K562 (cell line): ENCODE data around the gene RXRA. TPM values are rescaled to one million over a fixed set of nuclear protein-coding genes. Genes with fewer than 3 reads are reported as not detected.

Experiments
- NUFIP1 ChIP-seq: fragments of 450-650 bp; IDR thresholded peaks from 2 replicates; pipeline ENCODE4 v1.6.1; 2018; ENCODE audit not compliant: partially characterized antibody
- PPARD ChIP-seq: fragments of 250-450 bp; sonication (Bioruptor Pico); IDR thresholded peaks from 2 replicates; pipeline ENCODE4 v1.8.0; 2022; ENCODE audit warnings: inconsistent platforms, mild to moderate bottlenecking, moderate library complexity
- RBBP5 ChIP-seq: fragments of 200-600 bp; sonication (generic); IDR thresholded peaks from 2 replicates; pipeline ENCODE4 v1.6.1; 2012; ENCODE audit warnings: borderline replicate concordance, mild to moderate bottlenecking, low read length, control low read depth, inconsistent platforms; ENCODE audit not compliant: insufficient read depth, poor library complexity, severe bottlenecking
- XRCC5 ChIP-seq: fragments of 200-400 bp; formaldehyde crosslinking; IDR thresholded peaks from 2 replicates; pipeline ENCODE4 v1.6.1; 2017; ENCODE audit warnings: low read depth, mild to moderate bottlenecking, low read length
- polyA plus RNA-seq, 8 experiments: library from polyadenylated mRNA; depleted of rRNA in 4 of 8; stranded (reverse) in 5 of 8; unstranded in 3 of 8; fragments of >200 nt; fragmentation: Nextera tagmentation in 2 of 8; fragmentation: Illumina TruSeq in 1 of 8; extraction: Ambion mirVana in 2 of 8; extraction: Trizol in 1 of 8; gene quantifications; 2 replicates each; pipeline versions ENCODE4 v1.2.1 to v1.2.3, GENCODE V29; 2011 to 2014; ENCODE audit warnings: inconsistent platforms in 1 of 8, missing spikeins in 1 of 8
- total RNA-seq, 7 experiments: library from RNA; depleted of rRNA in 6 of 7; stranded (reverse); fragments of >200 nt in 6 of 7; fragmentation: Illumina TruSeq in 2 of 7; extraction: Trizol in 2 of 7; gene quantifications; 2 replicates each; pipeline versions ENCODE4 v1.2.1 to v1.2.3, GENCODE V29; 2011 to 2021; ENCODE audit warnings: low replicate concordance in 1 of 7
- TF ChIP-seq, protein P1 (sequence below), 2 experiments: fragments of 450-650 bp in 1 of 2; sonication (generic) in 1 of 2; formaldehyde crosslinking in 1 of 2; IDR thresholded peaks; 2 replicates each; pipeline versions ENCODE4 v1.7.1 to v1.9.0; 2016 to 2022; ENCODE audit warnings: inconsistent platforms in 1 of 2, mild to moderate bottlenecking in 1 of 2, missing genetic modification reagents in 1 of 2
- TF ChIP-seq, protein P2 (sequence below): sonication (generic); formaldehyde crosslinking; IDR thresholded peaks from 2 replicates; pipeline ENCODE4 v1.8.1; 2023; ENCODE audit warnings: mild to moderate bottlenecking, missing genetic modification reagents

The RXRA gene
- total and polyA plus RNA-seq, 9 of the 15 experiments (the other 6 are each of a cell fraction or from before 2014, with no cell fraction given), result 0.35 to 23.6 (median 4.6) TPM

DNA sequence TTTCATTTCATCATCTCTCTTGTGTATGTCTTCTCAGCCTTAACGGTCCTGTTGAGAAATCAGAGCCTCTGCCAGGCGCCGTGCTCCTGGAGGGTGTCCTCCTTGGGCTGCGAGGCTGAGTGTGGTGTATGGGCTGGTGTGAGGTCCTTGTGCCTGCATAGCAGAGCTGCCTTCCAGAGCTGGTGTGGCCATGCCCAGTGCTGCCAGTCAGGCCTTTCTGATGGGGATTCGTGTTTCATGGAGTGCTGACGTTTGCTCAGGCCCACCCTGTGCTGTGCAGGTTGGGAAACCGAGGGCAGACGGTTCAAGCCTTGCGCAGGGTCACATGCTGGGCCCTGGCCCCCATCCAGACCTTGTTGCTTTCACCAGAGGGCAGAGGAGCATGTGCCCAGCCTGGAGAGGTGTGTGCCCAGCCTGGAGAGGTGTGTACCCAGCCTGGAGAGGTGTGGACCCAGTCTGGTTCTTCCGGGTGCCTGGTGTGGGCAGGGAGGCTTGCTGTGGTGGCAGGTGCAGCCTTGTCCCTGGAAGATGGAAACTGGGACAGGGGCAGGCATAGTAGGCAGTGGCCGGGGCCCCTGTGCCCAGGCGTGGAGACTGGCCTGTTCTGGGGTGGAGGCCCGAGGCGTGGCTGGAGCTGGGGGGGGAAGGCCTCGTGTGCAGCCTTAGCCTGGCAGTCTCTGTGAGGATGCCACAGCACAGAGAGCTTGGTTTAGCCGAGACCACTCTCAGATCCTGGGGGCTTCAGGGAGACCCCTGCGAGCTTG, 84.0 kb downstream of the RXRA start (continued):
- TF ChIP-seq, protein P1, sequence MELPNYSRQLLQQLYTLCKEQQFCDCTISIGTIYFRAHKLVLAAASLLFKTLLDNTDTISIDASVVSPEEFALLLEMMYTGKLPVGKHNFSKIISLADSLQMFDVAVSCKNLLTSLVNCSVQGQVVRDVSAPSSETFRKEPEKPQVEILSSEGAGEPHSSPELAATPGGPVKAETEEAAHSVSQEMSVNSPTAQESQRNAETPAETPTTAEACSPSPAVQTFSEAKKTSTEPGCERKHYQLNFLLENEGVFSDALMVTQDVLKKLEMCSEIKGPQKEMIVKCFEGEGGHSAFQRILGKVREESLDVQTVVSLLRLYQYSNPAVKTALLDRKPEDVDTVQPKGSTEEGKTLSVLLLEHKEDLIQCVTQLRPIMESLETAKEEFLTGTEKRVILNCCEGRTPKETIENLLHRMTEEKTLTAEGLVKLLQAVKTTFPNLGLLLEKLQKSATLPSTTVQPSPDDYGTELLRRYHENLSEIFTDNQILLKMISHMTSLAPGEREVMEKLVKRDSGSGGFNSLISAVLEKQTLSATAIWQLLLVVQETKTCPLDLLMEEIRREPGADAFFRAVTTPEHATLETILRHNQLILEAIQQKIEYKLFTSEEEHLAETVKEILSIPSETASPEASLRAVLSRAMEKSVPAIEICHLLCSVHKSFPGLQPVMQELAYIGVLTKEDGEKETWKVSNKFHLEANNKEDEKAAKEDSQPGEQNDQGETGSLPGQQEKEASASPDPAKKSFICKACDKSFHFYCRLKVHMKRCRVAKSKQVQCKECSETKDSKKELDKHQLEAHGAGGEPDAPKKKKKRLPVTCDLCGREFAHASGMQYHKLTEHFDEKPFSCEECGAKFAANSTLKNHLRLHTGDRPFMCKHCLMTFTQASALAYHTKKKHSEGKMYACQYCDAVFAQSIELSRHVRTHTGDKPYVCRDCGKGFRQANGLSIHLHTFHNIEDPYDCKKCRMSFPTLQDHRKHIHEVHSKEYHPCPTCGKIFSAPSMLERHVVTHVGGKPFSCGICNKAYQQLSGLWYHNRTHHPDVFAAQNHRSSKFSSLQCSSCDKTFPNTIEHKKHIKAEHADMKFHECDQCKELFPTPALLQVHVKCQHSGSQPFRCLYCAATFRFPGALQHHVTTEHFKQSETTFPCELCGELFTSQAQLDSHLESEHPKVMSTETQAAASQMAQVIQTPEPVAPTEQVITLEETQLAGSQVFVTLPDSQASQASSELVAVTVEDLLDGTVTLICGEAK (IDR thresholded peaks at IDR 0.05), result no peak
- TF ChIP-seq, protein P1 (CRISPR knock-in tag; IDR thresholded peaks at IDR 0.05), result no peak
- no peak for TF ChIP-seq XRCC5
- TF ChIP-seq PPARD (CRISPR knock-in tag), result no peak
- TF ChIP-seq, protein P2, sequence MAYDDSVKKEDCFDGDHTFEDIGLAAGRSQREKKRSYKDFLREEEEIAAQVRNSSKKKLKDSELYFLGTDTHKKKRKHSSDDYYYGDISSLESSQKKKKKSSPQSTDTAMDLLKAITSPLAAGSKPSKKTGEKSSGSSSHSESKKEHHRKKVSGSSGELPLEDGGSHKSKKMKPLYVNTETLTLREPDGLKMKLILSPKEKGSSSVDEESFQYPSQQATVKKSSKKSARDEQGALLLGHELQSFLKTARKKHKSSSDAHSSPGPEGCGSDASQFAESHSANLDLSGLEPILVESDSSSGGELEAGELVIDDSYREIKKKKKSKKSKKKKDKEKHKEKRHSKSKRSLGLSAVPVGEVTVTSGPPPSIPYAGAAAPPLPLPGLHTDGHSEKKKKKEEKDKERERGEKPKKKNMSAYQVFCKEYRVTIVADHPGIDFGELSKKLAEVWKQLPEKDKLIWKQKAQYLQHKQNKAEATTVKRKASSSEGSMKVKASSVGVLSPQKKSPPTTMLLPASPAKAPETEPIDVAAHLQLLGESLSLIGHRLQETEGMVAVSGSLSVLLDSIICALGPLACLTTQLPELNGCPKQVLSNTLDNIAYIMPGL (CRISPR knock-in tag), result no peak
- no peak for TF ChIP-seq NUFIP1
- no peak for TF ChIP-seq RBBP5
